H1 (cell line): ENCODE results near the gene DDX18. TPM values are rescaled to one million over a fixed set of nuclear protein-coding genes. Genes with fewer than 3 reads are reported as not detected.

Experiments used
- CTCF ChIA-PET: fragments of 300-600 bp; sonication (Branson Sonifier 250); formaldehyde crosslinking; loops from one replicate; lab custom pipeline; 2021; ENCODE audit not compliant: partially characterized antibody; lab: Charles Lee
- POLR2A ChIA-PET: fragments of 300-600 bp; sonication (Branson Sonifier 250); formaldehyde crosslinking; loops from one replicate; lab custom pipeline; 2021; ENCODE audit warnings: inconsistent platforms; ENCODE audit not compliant: partially characterized antibody; lab: Charles Lee
- DNase-seq, 2 experiments: peaks; one replicate each; pipeline versions ENCODE4 v3.0.0 to v3.0.0-alpha.2; 2010 to 2022; ENCODE audit warnings: low spot score in 2 of 2, low read depth in 1 of 2, mixed read lengths in 1 of 2
- FAIRE-seq: peaks from 2 replicates; lab custom pipeline; 2011; peaks lifted over from hg19 to GRCh38; lab: Jason Lieb, UNC
- H2AFZ ChIP-seq: 2 replicates; pipeline ENCODE4 v1.8.1; 2012; ENCODE audit warnings: low read length, inconsistent platforms
- H2AK5ac ChIP-seq: 2 replicates; pipeline ENCODE4 v1.6.1; 2013; ENCODE audit warnings: low read depth, low read length
- H2BK120ac ChIP-seq: replicated peaks from 2 replicates; pipeline ENCODE3; 2013; ENCODE audit warnings: low read depth, low read length, inconsistent platforms
- H2BK12ac ChIP-seq: 2 replicates; pipeline ENCODE4 v1.6.1; 2013; ENCODE audit warnings: low read depth, low read length
- H2BK15ac ChIP-seq: 2 replicates; pipeline ENCODE4 v1.6.1; 2013; ENCODE audit warnings: low read length
- H2BK20ac ChIP-seq: 2 replicates; pipeline ENCODE4 v1.6.1; 2013; ENCODE audit warnings: low read length
- H2BK5ac ChIP-seq: 2 replicates; pipeline ENCODE4 v1.6.1; 2013; ENCODE audit warnings: low read depth, low read length
- H3K14ac ChIP-seq: 2 replicates; pipeline ENCODE4 v1.6.1; 2013; ENCODE audit warnings: inconsistent platforms; ENCODE audit not compliant: insufficient read length
- H3K18ac ChIP-seq: 2 replicates; pipeline ENCODE4 v1.6.1; 2013; ENCODE audit warnings: low read length; ENCODE audit errors: extremely low read depth
- H3K23ac ChIP-seq: 2 replicates; pipeline ENCODE4 v1.6.1; 2013; ENCODE audit warnings: inconsistent platforms; ENCODE audit not compliant: insufficient read length
- H3K23me2 ChIP-seq: 2 replicates; pipeline ENCODE4 v1.6.1; 2013; ENCODE audit warnings: low read depth, low read length
- H3K27ac ChIP-seq: 2 replicates; pipeline ENCODE4 v1.6.1; 2011; ENCODE audit warnings: low read depth, low read length, inconsistent platforms
- H3K27me3 ChIP-seq, 4 experiments: replicated peaks in 1 of 4; 1 replicate in 1 of 4; 2 replicates in 3 of 4; pipeline versions ENCODE4 v1.6.1 to v1.8.1; 2011 to 2013; ENCODE audit warnings: low read length in 3 of 4, mild to moderate bottlenecking in 3 of 4, inconsistent platforms in 2 of 4, mixed read lengths in 2 of 4, moderate library complexity in 1 of 4; ENCODE audit not compliant: control insufficient read depth in 3 of 4, insufficient read depth in 3 of 4; ENCODE audit errors: extremely low read depth in 1 of 4
- H3K36me3 ChIP-seq, 4 experiments: 2 replicates each; pipeline versions ENCODE4 v1.6.1 to v1.8.1; 2011 to 2013; ENCODE audit warnings: mild to moderate bottlenecking in 4 of 4, low read length in 3 of 4, moderate library complexity in 2 of 4, control low read depth in 1 of 4, inconsistent platforms in 1 of 4; ENCODE audit not compliant: insufficient read depth in 4 of 4, control insufficient read depth in 2 of 4
- H3K4ac ChIP-seq: replicated peaks from 2 replicates; pipeline ENCODE3; 2013; ENCODE audit warnings: low read length, low read depth, mixed read lengths, inconsistent platforms; ENCODE audit not compliant: insufficient read length
- H3K4me1 ChIP-seq, 4 experiments: replicated peaks in 1 of 4; 1 replicate in 1 of 4; 2 replicates in 3 of 4; pipeline versions ENCODE4 v1.6.1 to v1.8.1; 2011 to 2013; ENCODE audit warnings: low read length in 3 of 4, inconsistent platforms in 2 of 4, mixed read lengths in 1 of 4; ENCODE audit not compliant: insufficient read depth in 4 of 4, control insufficient read depth in 3 of 4
- H3K4me2 ChIP-seq, 2 experiments: 2 replicates each; pipeline versions ENCODE4 v1.6.1 to v1.8.1; 2011 to 2013; ENCODE audit warnings: low read depth in 2 of 2, low read length in 2 of 2, control low read depth in 1 of 2, inconsistent platforms in 1 of 2, mild to moderate bottlenecking in 1 of 2; ENCODE audit not compliant: insufficient read depth in 1 of 2
- H3K4me3 ChIP-seq, 4 experiments: fragments of 200-600, 300-600 bp in 1 of 4; sonication (generic), shearing (Covaris generic), sonication (Bioruptor Twin) in 1 of 4; 2 replicates each; pipeline versions ENCODE4 v1.5.1 to v1.8.1; 2011 to 2016; ENCODE audit warnings: low read length in 4 of 4, low read depth in 3 of 4, control low read depth in 2 of 4, inconsistent platforms in 2 of 4, mild to moderate bottlenecking in 2 of 4, mixed read lengths in 1 of 4, moderate library complexity in 1 of 4; ENCODE audit not compliant: insufficient read depth in 2 of 4; ENCODE audit errors: extremely low read depth in 1 of 4
- H3K56ac ChIP-seq: replicated peaks from 2 replicates; pipeline ENCODE3; 2013; ENCODE audit warnings: low read depth, mild to moderate bottlenecking, mixed read lengths, low read length, inconsistent platforms; ENCODE audit not compliant: insufficient read length
- H3K79me1 ChIP-seq: 2 replicates; pipeline ENCODE4 v1.6.1; 2013; ENCODE audit warnings: low read depth, low read length, control low read depth
- H3K79me2 ChIP-seq, 2 experiments: 2 replicates each; pipeline versions ENCODE4 v1.6.1 to v1.8.1; 2012 to 2013; ENCODE audit warnings: low read length in 2 of 2, mild to moderate bottlenecking in 2 of 2, inconsistent platforms in 1 of 2; ENCODE audit not compliant: insufficient read depth in 2 of 2, control insufficient read depth in 1 of 2
- H3K9ac ChIP-seq, 4 experiments: replicated peaks in 1 of 4; 1 replicate in 1 of 4; 2 replicates in 3 of 4; pipeline versions ENCODE4 v1.6.1 to v1.8.1; 2011 to 2013; ENCODE audit warnings: low read depth in 3 of 4, low read length in 3 of 4, control low read depth in 2 of 4, mild to moderate bottlenecking in 2 of 4, moderate library complexity in 2 of 4, inconsistent platforms in 1 of 4; ENCODE audit errors: extremely low read depth in 1 of 4
- H3K9me3 ChIP-seq, 2 experiments: 2 replicates each; pipeline versions ENCODE4 v1.6.1 to v1.8.1; 2012 to 2013; ENCODE audit warnings: mild to moderate bottlenecking in 2 of 2, moderate library complexity in 2 of 2, control low read depth in 1 of 2, inconsistent platforms in 1 of 2, low read depth in 1 of 2, low read length in 1 of 2, mixed read lengths in 1 of 2; ENCODE audit not compliant: insufficient read depth in 2 of 2
- H4K20me1 ChIP-seq, 2 experiments: replicated peaks in 1 of 2; 2 replicates each; pipeline versions ENCODE3 to v1.8.1; 2011 to 2013; ENCODE audit warnings: inconsistent platforms in 2 of 2, low read length in 2 of 2, mild to moderate bottlenecking in 1 of 2; ENCODE audit not compliant: insufficient read depth in 2 of 2, control insufficient read depth in 1 of 2
- H4K5ac ChIP-seq: 2 replicates; pipeline ENCODE4 v1.6.1; 2013; ENCODE audit warnings: low read length, low read depth, mixed read lengths, inconsistent platforms; ENCODE audit not compliant: insufficient read length
- H4K8ac ChIP-seq: 2 replicates; pipeline ENCODE4 v1.8.0; 2013; ENCODE audit warnings: mild to moderate bottlenecking, moderate library complexity, low read length, inconsistent platforms; ENCODE audit not compliant: insufficient read depth; ENCODE audit errors: extremely low read depth
- H4K91ac ChIP-seq: replicated peaks from 2 replicates; pipeline ENCODE3; 2013; ENCODE audit warnings: low read length, mixed read lengths, inconsistent platforms; ENCODE audit not compliant: insufficient read length
- HDAC2 ChIP-seq, 2 experiments: fragments of 300-600 bp in 1 of 2; sonication (generic) in 1 of 2; IDR thresholded peaks; 2 replicates each; pipeline ENCODE4 v1.6.1; 2011 to 2012; ENCODE audit warnings: low read depth in 2 of 2, low read length in 2 of 2, mild to moderate bottlenecking in 2 of 2, moderate library complexity in 2 of 2, borderline replicate concordance in 1 of 2, inconsistent platforms in 1 of 2
- SAP30 ChIP-seq: fragments of 300-600 bp; sonication (generic); IDR thresholded peaks from 2 replicates; pipeline ENCODE4 v1.7.1; 2012; ENCODE audit warnings: low read length, moderate library complexity, mild to moderate bottlenecking, inconsistent platforms; ENCODE audit not compliant: insufficient read depth, insufficient replicate concordance
- SIN3A ChIP-seq, 2 experiments: IDR thresholded peaks in 1 of 2; conservative IDR thresholded peaks in 1 of 2; 2 replicates each; pipeline ENCODE4 v1.6.1; 2011 to 2012; ENCODE audit warnings: low read length in 2 of 2, improper control_type of control experiment in 1 of 2, low read depth in 1 of 2, mild to moderate bottlenecking in 1 of 2
- WGBS, 2 experiments: shearing (Covaris generic) in 1 of 2; methylation state at CpG; one replicate each; pipeline versions ENCODE4 v1.1.6 to v1.1.7; 2013 to 2015; ENCODE audit warnings: low lambda C conversion rate in 2 of 2, mixed read lengths in 2 of 2, inconsistent platforms in 1 of 2, low coverage in 1 of 2, missing lambda C conversion rate in 1 of 2; ENCODE audit not compliant: insufficient replicate concordance in 2 of 2, insufficient coverage in 1 of 2, insufficient read length in 1 of 2; ENCODE audit errors: extremely low coverage in 1 of 2, missing lambda C conversion rate in 1 of 2; 5-methylcytosine and 5-hydroxymethylcytosine counted together
- polyA plus RNA-seq, 7 experiments: library from polyadenylated mRNA; depleted of rRNA in 3 of 7; stranded (reverse) in 5 of 7; unstranded in 2 of 7; fragments of >200 nt in 5 of 7; fragments of 200-250 nt in 2 of 7; gene quantifications; 1 replicate in 5 of 7; 2 replicates in 1 of 7; 4 replicates in 1 of 7; pipeline versions ENCODE4 v1.2.1 to v1.2.3, GENCODE V29; 2011 to 2013; ENCODE audit warnings: missing spikeins in 2 of 7, mixed read lengths in 2 of 7
- total RNA-seq: library from RNA; stranded (reverse); fragmentation: NEBNext Ultra II Directional; extraction: Animal tissue kit (Norgen Biotek cat#: 25700); gene quantifications from 2 replicates; pipeline ENCODE4 v1.2.1, GENCODE V29; 2021

DDX18 gene
- total and polyA plus RNA-seq, 2 of the 8 experiments (the other 6 are each of a cell fraction or from before 2014, with no cell fraction given), result 31.3 to 119 TPM

GRCh38 chr2:117832905-117833613, 18.6 kb downstream of the DDX18 start:
- no peaks in the 10 kb centered on the region for H3K79me2 ChIP-seq
- H2BK5ac ChIP-seq, result no peak overlapping the region
- DNase-seq, result no peak
- H2BK12ac ChIP-seq, result no peak overlapping the region
- no peak overlapping the region for H4K91ac ChIP-seq
- H2BK120ac ChIP-seq, result no peak overlapping the region
- no peak for FAIRE-seq
- H3K4me2 ChIP-seq, result no peak overlapping the region
- H2AFZ ChIP-seq, result no peak overlapping the region
- H3K18ac ChIP-seq, result no peak overlapping the region
- no peak overlapping the region for H3K4ac ChIP-seq
- H4K5ac ChIP-seq, result no peak overlapping the region
- H3K9ac ChIP-seq, result no peak overlapping the region
- WGBS, 2 experiments, result 91% methylated on average over 9 of the region's 9 CpGs; no CpG with 5 or more reads in 1 of the 2 experiments
- TF ChIP-seq SIN3A (conservative IDR thresholded peaks at IDR 0.05 in 1 of 2, IDR thresholded peaks at IDR 0.05 in 1 of 2; ENCODE audit: low read depth in 1 of 2, low read length in 2 of 2) (peak; percentile 91 to 94; a peak in 3 of 4 replicates), SAP30 (peak; percentile 47), HDAC2 (IDR thresholded peaks at IDR 0.05; ENCODE audit: borderline replicate concordance in 1 of 2, low read depth in 2 of 2, low read length in 2 of 2) (no peak)
- H3K27me3 ChIP-seq, result peaks cover 0 to 4% (median 0%) of the 10 kb centered on the region in 4 experiments; a peak in 2 of 7 replicates
- CTCF ChIA-PET, result interaction anchor here (0.8 to 3.2 kb wide), 6 partner anchors 18 to 170 kb away, joined by 3 to 16 read pairs (median 4); partner anchors contain the start of gene DDX18
- no peak overlapping the region for H2AK5ac ChIP-seq
- no peak overlapping the region for H3K14ac ChIP-seq
- H3K23ac ChIP-seq, result no peak overlapping the region
- POLR2A ChIA-PET, result interaction anchor here (0.9 to 1.8 kb wide), 3 partner anchors 9 to 26 kb away, joined by 3 to 5 read pairs (median 4); no protein-coding TSS in a partner anchor
- H3K79me1 ChIP-seq, result no peaks in the 10 kb centered on the region; the same call in 1 of the 2 replicates
- no peak overlapping the region for H3K27ac ChIP-seq
- peaks cover 5 to 39% (median 33%) of the 10 kb centered on the region in 4 experiments; a peak in 7 of 8 replicates for H3K36me3 ChIP-seq
- no peak overlapping the region for H2BK20ac ChIP-seq
- H3K56ac ChIP-seq, result no peak overlapping the region
- H2BK15ac ChIP-seq, result no peak overlapping the region
- no peak overlapping the region for H4K8ac ChIP-seq
- H3K4me1 ChIP-seq, result peaks cover 0 to 2% (median under 1%) of the 10 kb centered on the region in 4 experiments; a peak in 3 of 7 replicates
- peaks cover 4% of the 10 kb centered on the region; the same call in 1 of the 2 replicates for H3K23me2 ChIP-seq
- H3K4me3 ChIP-seq, result no peak overlapping the region
- peaks cover 4 to 11% of the 10 kb centered on the region in 2 experiments for H4K20me1 ChIP-seq
- H3K9me3 ChIP-seq, result no peaks in the 10 kb centered on the region
